Osteocyte (in vitro differentiated cells): Measurements from ENCODE around the gene GTF2F2. TPM values are rescaled to one million over a fixed set of nuclear protein-coding genes. Genes with fewer than 3 reads are reported as not detected.

Source experiments
- DNase-seq: peaks from one replicate; pipeline ENCODE4 v3.0.0; 2021; ENCODE audit warnings: mixed read lengths; ENCODE audit not compliant: unreplicated experiment; ENCODE audit errors: extremely low spot score
- H3K27ac Mint-ChIP-seq: one replicate; pipeline ENCODE4 v1.8.0; 2021; ENCODE audit warnings: mild to moderate bottlenecking, mixed read lengths; ENCODE audit not compliant: unreplicated experiment
- H3K27me3 Mint-ChIP-seq: one replicate; pipeline ENCODE4 v1.8.0; 2021; ENCODE audit warnings: mixed read lengths; ENCODE audit not compliant: unreplicated experiment
- H3K36me3 Mint-ChIP-seq: one replicate; pipeline ENCODE4 v1.8.0; 2021; ENCODE audit warnings: mixed read lengths; ENCODE audit not compliant: unreplicated experiment
- H3K4me1 Mint-ChIP-seq: one replicate; pipeline ENCODE4 v1.8.0; 2021; ENCODE audit warnings: mixed read lengths; ENCODE audit not compliant: unreplicated experiment
- H3K4me3 Mint-ChIP-seq: one replicate; pipeline ENCODE4 v1.8.0; 2021; ENCODE audit warnings: mild to moderate bottlenecking, moderate library complexity, mixed read lengths; ENCODE audit not compliant: unreplicated experiment
- H3K9me3 Mint-ChIP-seq: one replicate; pipeline ENCODE4 v1.8.0; 2021; ENCODE audit warnings: mixed read lengths; ENCODE audit not compliant: unreplicated experiment
- total RNA-seq: library from RNA; stranded (reverse); gene quantifications from 2 replicates; pipeline ENCODE4 v1.2.1, GENCODE V29; 2021
- TF ChIP-seq, protein P1 (sequence below): fragments of 200-600 bp; sonication (generic); IDR thresholded peaks from 2 replicates; pipeline ENCODE4 v1.5.0; 2021; ENCODE audit warnings: antibody characterized with exemption, mild to moderate bottlenecking, moderate library complexity

GTF2F2 gene
- total RNA-seq, 1 donor from 2014 or later: 15.6 TPM

DNA sequence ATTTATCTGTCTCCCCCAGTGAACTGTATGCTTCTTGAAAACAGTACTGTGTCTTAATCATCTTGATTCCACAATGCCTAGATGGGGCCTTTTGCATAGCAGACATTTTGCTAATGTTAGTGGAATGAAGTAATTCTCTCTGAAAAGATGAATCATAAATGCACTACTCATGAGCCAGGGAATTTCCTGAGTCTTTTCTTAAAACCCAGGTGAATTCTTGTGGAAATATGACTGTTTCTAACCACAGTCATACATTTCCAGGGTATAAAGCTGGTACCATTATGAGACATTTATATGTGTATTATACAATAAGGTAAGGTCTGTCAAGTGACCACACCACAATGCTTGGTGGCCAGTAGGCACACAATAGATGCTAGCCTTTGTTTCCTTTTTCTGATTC is 86.0 kb downstream of the GTF2F2 start:
- no peaks in the 10 kb centered on the region for H3K27me3 Mint-ChIP-seq
- TF ChIP-seq, protein P1, sequence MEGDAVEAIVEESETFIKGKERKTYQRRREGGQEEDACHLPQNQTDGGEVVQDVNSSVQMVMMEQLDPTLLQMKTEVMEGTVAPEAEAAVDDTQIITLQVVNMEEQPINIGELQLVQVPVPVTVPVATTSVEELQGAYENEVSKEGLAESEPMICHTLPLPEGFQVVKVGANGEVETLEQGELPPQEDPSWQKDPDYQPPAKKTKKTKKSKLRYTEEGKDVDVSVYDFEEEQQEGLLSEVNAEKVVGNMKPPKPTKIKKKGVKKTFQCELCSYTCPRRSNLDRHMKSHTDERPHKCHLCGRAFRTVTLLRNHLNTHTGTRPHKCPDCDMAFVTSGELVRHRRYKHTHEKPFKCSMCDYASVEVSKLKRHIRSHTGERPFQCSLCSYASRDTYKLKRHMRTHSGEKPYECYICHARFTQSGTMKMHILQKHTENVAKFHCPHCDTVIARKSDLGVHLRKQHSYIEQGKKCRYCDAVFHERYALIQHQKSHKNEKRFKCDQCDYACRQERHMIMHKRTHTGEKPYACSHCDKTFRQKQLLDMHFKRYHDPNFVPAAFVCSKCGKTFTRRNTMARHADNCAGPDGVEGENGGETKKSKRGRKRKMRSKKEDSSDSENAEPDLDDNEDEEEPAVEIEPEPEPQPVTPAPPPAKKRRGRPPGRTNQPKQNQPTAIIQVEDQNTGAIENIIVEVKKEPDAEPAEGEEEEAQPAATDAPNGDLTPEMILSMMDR: no peak
- H3K27ac Mint-ChIP-seq: peak overlapping the region; percentile 85
- DNase-seq: no peak
- no peaks in the 10 kb centered on the region for H3K9me3 Mint-ChIP-seq
- H3K36me3 Mint-ChIP-seq: peaks cover 20% of the 10 kb centered on the region
- H3K4me1 Mint-ChIP-seq: peaks cover 36% of the 10 kb centered on the region
- no peak overlapping the region for H3K4me3 Mint-ChIP-seq

DNA sequence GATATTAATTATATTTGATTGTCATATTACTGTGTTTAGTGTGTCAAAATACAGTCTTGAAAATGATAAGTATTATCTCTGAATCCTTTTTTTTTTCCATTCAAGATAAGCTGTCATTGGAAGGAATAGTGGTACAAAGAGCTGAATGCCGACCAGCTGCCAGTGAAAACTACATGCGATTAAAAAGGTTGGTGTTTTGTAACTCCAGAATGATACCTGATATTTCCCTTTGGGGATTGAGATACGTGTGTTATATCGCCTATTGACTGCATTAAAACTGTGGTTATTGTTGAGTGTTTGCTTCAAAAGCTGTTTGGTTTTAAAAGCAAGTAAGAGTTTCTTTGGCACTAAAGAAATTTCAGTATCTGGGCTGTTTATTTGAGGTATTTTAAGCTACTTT is 87.0 kb downstream of the GTF2F2 start:
- DNase-seq: no peak
- TF ChIP-seq, protein P1: no peak
- H3K9me3 Mint-ChIP-seq: no peaks in the 10 kb centered on the region
- H3K4me1 Mint-ChIP-seq: peaks cover 36% of the 10 kb centered on the region
- H3K36me3 Mint-ChIP-seq: peaks cover 20% of the 10 kb centered on the region
- no peak overlapping the region for H3K4me3 Mint-ChIP-seq
- H3K27me3 Mint-ChIP-seq: no peaks in the 10 kb centered on the region
- H3K27ac Mint-ChIP-seq: peak overlapping the region; percentile 85

DNA sequence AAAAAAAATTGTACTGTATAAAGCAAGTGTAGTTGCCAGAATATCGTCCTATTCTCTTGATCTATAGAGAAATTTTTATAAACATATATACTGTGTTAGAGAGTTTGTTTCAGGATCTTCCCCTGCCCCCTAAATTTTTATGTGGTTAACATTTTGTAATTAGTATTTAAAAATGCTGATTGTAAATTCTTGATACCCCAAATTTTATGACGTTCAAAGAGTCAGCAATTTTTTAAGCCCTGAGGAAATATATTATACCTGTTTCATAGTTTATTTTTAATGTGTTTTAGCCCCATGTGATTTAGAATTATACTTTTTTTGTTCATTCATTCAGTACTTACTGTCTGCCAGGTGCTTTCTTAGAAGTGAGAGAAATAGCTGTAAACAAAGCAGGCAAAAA is 87.8 kb downstream of the GTF2F2 start:
- Mint-ChIP-seq H3K27me3 (no peaks in the 10 kb centered on the region), H3K36me3 (peaks cover 20% of the 10 kb centered on the region), H3K4me3 (no peak overlapping the region), H3K9me3 (no peaks in the 10 kb centered on the region), H3K27ac (peak overlapping the region; percentile 85), H3K4me1 (peaks cover 36% of the 10 kb centered on the region)
- DNase-seq: no peak
- TF ChIP-seq, protein P1: no peak

DNA sequence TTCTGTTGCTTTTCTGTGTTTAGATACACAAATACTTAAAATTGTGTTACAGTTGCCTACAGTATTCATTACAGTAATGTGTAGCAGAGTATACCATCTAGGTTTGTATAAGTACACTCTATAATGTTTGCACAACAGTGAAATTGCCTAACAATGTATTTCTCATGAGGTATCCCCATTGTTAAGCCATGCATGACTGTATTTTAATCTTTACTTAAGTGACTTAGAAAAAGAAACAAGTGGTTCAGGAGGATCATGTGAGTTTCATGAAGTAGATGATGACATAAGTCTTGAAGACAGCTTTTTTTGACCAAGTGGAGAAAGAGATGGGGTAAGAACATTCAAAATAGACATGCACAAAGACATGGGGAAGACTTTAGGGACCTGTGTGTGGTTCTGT is 88.9 kb downstream of the GTF2F2 start:
- H3K27ac Mint-ChIP-seq: no peak overlapping the region
- H3K4me3 Mint-ChIP-seq: no peak overlapping the region
- peaks cover 36% of the 10 kb centered on the region for H3K4me1 Mint-ChIP-seq
- DNase-seq: no peak
- H3K27me3 Mint-ChIP-seq: no peaks in the 10 kb centered on the region
- H3K36me3 Mint-ChIP-seq: peaks cover 20% of the 10 kb centered on the region
- TF ChIP-seq, protein P1: no peak
- no peaks in the 10 kb centered on the region for H3K9me3 Mint-ChIP-seq

DNA sequence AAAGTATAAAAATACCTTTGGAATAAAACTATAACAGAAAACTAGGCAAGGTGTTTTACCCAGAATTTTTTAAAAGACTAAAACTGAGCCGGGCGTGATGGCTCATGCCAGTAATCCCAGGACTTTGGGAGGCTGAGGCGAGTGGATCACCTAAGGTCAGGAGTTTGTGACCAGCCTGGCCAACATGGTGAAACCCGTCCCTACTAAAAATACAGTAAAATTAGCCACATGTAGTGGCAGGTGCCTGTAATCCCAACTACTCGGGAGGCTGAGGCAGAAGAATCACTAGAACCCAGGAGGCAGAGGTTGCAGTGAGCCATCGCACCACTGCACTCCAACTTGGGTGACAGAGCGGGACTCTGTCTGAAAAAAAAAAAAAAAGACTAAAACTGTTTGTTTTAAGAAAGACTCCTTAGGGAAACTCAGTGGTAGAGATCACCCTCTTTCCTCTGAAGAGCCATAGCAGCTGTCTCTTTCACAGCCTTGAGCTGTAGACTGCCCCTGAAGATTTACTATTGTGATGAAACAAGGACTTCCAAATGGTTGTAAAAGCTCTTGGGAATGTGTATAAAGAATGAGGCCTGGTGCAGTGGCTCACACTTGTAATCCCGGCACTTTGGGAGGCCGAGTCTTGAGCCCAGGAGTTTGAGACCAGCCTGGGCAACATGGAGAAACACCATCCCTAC is 95.2 kb downstream of the GTF2F2 start:
- H3K4me1 Mint-ChIP-seq: peaks cover 34% of the 10 kb centered on the region
- peaks cover 2% of the 10 kb centered on the region for H3K36me3 Mint-ChIP-seq
- no peak for DNase-seq
- H3K27me3 Mint-ChIP-seq: no peaks in the 10 kb centered on the region
- TF ChIP-seq, protein P1: no peak
- H3K9me3 Mint-ChIP-seq: no peaks in the 10 kb centered on the region
- H3K27ac Mint-ChIP-seq: no peak overlapping the region
- H3K4me3 Mint-ChIP-seq: no peak overlapping the region
